NCI-H69 (cell line): ENCODE data around the gene RNASE13.

ENCODE experiments used
- DNase-seq: peaks from one replicate; lab custom pipeline; 2025; lab: John Stamatoyannopoulos, UW

RNASE13 gene

DNA sequence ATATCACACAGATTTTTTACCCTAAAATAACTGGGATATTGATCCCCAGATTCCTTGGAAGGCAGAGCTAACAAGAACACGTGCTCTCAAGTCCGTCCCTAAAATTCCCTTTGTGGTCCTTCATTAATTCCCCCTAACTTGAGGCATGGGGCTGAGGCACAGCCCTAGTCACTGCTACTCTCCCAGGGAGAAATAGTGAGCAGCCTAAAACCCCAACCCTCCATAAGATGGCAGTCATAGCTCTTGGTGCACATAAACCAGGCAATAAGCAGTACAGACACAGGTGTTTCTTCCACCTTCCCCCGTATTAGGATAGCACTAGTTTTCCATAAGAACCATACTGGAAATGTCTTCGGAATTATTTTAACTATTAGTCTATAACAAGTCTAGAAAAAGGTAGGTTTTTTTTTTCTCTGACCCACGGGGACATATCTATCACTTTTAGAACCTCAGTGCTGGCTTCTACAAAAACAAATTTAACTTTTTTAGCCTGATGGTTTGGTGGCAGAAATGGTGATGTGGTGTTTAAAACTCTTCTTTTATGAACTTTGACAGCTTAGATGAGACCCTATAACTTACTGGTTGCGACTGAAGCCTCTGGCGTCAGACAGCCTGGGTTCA lies 32.4 kb upstream of the RNASE13 start:
- peak; percentile 60 for DNase-seq

DNA sequence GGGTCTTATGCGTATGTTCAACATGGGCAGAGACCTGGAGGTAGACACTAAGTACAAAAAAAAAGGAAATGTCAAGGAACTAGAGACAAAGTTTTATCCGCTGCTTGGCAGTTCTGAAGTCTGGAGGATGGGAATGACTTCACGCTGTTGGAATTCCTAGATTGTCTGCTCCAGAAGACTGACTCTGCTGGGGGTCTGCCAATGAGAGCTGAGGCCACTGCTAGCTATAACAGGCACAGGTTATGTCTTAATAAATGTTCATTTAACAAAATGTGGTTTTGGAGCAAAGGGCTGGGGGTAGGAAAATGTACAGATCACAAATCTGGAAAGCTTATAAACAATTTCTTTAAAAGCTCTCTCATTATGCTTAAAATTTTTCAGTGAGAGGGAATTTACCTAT lies 28.9 kb upstream of the RNASE13 start:
- DNase-seq = no peak

DNA sequence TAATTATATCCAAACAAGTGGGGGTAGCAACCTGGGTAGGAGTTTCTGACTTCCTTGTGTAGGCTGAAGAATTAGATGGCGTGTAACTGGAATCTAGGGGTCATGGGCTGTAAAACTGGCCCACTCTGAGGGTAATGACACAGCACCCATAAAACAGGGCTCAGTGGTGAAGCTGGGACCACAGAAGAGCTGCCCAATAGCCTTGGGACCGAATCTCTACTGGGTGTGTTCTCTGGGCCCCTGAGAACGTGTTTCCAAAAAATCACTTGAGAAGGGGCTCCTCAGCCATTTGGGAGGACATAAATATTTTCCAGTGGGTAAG lies 26.7 kb upstream of the RNASE13 start:
- DNase-seq = no peak

DNA sequence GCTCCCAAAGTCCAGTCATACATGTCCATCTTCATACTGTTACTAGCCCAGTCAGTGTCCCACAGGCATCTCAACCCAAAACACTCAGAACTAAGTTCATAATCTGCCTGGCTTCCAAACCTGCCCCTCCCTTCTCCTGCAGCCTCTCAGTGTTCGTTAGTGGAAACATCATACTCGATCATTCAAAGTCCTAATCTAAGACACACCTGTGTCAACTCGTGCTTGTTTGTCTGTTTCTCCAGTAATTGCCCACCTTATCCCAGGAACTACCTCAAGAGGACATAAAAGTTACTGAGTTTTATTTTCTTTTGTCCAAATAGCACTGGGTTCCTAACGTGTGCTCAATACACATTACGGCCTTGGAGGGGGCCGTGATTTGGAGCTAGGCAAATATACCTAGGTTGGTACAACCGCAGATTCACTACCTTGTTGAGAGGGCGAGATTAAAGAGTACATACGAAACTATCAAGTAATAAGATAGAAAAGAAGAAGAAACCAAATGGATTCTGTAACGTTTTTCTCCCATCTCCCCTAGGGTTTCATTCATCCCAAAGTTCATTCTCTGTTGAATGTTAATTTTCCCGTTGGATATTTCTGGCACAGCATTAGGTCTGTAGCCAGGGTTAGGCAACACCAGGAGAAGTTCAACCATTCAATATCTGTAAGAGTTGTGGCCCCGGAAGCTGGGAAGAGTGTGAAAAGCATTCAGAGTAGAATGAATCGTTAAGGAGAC lies 26.2 kb upstream of the RNASE13 start:
- no peak for DNase-seq

DNA sequence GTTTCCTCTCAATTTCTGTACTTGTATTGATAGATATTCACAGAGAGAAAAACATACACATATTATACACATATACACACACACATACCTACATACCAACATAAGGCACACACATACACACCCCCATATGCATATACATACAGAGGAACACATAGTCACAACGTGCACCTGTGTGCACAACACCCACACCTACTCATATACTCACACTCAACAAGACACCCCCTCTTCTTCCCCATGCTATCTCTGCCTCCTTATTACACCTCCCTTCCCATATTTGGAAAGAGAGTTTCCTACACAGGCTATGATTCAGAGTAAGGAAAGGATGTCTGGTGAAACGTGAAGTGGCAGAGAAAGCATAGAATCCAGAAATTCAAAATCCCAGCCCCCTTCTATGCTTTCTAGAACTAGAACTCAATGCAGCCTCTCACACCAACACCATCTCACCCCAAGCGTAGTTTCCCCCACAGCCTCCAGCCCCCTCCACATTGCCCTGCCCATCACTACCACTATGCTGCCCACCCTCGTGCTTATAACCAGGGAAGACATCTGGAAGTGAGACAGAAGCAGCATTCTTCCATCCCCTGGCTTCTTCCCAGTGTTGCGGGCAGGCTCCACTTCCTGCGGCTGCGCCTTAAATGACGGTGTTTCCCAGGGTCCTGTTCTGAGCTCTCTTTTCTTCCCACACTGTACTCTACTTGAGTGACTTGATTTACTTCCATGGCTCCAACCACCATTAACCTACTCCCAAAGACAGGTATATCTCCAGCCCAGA lies 25.4 kb upstream of the RNASE13 start:
- DNase-seq = no peak

DNA sequence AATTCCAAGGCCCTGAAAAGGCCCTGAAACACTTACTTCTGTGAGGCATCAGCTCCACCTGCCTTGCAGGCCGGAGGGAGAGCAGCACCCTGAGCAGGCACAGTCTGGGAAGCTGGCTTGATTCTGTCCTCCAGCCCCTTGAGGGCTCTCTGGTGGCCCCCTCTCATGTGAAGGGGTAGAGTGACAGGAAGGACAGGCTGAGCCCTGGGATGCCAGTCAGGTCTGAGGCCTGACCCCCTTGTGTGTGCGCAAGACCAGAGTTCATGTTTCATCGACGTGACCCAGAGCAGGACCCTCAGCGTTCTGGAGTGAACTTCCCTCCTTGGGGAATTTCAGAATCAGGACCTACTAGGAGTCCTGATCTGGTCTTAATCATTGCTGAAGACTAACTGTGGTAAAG lies 24.3 kb upstream of the RNASE13 start:
- DNase-seq = no peak

DNA sequence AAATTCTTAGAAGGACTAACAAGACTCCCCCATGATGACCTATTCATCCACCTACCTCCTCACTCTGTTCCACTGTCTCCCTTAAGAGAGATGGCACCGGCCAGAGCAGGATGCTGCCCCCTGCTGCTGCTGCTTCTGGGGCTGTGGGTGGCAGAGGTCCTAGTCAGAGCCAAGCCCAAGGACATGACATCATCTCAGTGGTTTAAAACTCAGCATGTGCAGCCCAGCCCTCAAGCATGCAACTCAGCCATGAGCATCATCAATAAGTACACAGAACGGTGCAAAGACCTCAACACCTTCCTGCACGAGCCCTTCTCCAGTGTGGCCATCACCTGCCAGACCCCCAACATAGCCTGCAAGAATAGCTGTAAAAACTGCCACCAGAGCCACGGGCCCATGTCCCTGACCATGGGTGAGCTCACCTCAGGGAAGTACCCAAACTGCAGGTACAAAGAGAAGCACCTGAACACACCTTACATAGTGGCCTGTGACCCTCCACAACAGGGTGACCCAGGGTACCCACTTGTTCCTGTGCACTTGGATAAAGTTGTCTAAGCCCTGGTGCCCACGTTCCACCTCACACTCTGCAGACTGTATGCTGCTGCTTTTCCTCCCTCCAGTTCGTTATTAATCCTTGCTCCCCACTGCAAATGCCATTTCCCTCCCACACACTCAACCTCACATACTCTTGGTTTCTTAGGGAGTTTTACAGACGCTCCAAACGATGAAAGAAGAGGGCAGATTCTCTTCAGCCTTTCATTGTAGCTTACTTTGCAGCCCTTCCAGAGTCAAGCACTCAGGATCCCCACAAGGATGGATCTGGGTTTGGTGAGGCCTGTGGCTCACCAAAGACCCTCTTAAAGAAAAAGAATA lies 23.4 kb upstream of the RNASE13 start, which contains the start of gene RNASE8:
Gene RNASE8, plus strand, starts transcription at position 20 of the 873 bp plus-strand sequence. Its CDS starts 71 bp downstream, at position 91.
- DNase-seq = no peak

DNA sequence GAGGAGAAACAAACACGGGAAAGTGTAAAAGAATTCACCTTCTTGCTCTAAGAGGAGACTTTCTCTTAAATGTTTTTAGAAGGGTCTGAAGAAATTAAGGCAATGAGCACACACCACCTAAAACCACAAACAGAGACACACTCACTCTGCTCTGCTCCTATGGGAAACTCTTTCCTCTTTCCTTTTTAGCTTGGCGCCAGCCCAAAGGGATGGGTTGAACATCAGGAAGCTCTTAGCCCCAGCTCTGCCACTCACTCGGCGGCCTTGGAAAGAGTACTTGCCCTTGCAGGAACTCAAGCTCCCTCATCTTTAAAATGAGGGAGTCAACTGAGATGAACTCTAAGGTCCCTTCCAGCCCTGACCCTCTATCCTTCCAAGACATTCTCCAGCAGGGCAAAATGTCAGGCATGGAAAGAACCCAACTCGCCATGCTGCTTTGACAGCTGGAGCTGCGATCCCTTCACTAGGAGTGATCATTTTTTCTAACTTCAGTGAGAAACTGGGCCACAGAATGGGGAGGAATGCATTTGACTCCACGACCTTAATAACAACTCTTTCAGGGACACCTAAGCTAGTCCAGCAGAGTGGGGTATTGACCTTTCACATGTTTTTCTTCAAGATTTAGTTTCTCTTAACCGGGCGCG lies 22.0 kb upstream of the RNASE13 start:
- DNase-seq = peak; percentile 6

DNA sequence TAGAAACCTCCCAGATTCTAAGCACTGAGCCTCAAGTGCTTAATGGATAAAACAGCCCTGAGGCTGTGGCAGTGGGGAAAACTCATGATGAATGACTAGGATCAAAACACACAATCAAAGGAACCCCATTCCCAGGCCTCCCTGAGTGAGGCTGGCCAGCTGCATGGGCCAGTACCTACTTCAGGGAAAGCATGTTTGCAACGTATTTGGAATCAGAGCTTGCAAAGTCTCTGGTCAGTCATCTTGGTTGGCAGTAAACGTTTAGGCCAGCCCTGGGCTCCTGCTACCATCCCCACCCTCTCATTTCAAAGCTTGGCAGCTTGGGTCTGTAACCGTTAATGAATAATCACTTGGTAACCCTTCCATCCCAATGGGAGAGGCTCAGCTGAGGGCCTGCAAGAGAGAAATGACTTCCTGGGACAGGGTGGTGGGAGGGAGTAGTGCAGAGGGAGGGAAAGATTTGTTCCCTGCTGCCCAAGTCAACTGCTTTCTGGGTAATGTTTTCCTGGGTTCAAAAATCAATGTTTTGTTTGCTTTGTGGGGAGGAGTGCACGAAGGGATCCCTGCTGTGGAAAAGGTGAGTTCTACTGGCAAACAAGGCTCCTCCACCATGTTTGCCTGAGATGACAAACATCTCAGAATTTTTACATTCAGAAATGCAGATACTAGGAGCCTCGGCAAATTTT lies 21.0 kb upstream of the RNASE13 start:
- DNase-seq = no peak

DNA sequence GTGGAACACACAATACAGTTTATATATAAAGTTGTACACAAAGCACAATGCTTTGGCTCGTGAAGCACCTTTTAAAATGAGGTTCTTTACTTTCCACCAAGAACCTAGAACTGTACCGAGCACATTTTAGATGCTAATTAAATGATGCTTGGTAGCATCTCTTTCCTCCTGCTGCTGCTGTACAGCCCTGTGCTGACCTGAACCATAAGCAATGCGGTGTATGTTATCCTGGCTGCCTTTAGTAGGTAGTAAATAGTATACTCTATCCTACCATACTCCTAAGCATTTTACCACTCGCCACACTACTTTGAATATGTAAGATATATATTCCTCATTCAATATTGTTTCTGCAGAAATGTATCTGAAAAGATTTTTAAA lies 20.1 kb upstream of the RNASE13 start:
- no peak for DNase-seq

DNA sequence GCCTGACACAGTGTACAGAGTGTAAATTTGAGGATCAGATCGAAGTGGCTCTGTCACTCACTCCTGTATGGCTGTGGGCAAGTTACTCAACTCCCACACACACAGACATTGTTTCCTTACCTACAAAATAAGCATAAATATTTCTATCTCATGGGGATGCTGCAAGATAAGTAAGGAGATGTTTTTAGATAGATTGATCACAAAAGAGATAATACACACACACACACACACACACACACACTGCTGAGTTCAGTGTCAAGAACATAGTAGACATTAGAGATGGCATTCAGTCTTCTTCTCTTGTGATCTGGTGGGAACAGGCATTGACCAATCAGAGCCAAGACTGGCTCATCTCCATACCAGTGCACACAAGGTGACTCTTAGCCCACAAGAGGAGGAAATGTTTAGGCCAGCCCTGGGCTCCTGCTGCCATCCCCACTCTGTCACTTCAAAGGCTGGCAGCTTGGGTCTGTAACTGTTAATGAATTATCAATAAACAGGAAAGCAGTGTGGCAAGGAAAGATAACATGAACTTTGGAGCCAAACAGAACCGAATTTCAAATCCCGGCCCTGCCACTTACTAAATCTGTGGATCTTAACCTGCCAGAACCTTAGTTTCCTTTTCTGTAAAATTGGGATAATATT lies 19.6 kb upstream of the RNASE13 start:
- DNase-seq = no peak

DNA sequence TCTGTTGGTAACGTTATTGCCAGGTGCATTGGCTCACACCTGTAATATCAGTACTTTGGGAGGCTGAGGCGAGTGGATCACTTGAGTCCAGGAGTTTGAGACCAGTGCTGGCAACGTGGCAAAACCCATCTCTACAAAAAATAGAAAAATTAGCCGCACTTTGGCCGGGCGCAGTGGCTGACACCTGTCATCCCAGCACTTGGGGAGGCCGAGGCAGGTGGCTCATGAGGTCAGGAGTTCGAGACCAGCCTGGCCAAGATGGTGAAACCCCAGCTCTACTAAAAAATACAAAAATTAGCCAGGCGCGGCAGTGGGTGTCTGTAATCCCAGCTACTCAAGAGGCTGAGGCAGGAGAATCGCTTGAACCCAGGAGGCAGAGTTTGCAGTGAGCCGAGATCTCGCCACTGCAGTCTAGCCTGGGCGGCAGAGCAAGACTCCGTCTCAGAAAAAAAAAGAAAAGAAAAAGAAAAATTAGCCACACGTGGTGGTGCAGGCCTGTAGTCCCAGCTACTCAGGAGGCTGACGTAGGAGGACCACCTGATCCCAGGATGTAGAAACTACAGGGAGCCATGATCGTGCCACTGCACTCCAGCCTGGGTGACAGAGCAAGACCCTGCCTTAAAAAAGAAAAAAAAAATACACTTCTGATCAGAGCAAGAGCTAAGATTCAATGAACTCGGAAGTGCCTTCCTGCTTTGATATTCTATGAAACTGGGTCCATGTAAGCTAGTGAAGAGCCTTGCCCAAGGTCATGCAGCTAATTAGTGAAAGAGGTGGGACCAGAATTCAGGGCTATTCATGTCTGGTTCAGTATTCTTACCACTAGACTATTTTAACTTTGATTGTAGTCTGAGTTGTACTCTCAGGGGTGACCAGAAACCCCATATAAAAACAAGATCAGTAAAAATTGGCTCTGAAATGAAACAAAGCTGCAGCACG lies 18.8 kb upstream of the RNASE13 start:
- no peak for DNase-seq

DNA sequence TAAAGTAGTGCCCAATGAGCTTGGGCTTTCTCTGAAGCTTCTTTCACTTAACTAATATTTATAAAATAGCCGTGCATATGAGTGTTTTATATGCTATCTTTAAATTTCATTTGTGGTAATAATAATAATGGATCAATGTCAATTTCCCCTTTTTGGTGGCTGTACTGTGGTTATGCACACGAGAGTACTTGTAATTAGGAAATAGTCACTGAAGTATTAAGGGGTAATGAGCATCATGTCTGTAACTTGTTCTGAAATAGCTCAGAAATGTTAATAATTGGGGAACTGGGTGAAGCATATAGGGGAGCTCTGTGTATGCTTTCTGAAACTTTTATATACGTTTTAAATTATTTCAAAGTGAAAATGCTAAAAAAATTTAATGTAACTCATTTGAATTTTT lies 16.0 kb upstream of the RNASE13 start:
- no peak for DNase-seq

DNA sequence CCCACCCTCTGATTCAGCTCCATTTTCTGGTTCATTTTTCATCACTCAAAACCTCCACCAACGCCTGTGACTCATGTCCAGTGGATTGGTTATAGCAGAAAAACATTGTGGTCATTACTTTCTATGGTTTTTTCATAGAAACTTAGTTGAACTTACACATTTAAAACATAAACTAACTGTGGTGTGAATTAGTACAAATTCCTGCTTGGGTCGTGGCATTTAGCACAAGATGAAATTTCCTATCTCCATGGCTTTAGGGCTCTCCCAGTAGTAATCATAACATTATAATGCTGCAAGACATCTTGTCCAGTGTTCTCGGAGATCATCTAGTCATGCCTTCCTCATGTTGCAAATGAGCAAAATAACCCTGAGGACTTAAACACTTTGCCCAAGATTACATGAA lies 14.7 kb upstream of the RNASE13 start:
- no peak for DNase-seq

DNA sequence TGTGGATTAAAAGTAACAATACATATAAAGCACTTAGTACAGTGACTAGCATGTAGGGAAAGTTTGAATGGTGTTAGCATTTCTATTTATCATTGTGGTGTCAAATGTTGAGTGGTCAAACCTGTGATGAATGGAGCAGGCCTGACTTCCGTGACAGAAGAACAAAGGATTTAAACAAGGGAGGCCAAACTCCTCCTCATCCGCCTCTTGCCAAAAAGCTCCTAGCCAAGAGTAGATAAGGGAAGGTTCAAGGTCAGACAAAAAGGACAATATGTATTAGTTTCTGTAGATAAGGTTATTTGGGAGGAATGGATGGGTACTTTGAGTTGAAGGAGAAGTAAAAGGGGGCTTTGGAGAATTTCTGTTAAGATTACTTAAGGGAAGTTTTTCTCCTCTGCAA lies 14.0 kb upstream of the RNASE13 start:
- no peak for DNase-seq

DNA sequence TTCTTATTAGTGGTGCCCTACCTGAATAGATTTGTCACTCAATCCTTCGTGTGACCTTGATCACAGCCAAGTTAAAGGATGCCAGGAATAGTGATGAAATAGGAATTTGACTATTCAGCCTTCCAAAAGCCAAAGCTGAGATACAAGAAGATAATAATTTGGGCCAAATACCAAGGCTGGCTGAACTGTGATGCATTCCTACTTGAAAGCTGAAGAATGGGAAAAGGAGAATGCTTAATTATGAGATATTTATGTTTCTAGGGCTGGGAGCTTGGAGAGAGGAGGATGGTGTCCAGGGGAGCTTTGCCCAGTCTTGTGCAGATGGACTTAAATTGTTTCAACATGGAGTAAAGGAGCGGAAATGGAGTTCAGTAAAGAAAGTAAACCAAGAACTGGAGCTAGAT lies 12.8 kb upstream of the RNASE13 start:
- DNase-seq = no peak

DNA sequence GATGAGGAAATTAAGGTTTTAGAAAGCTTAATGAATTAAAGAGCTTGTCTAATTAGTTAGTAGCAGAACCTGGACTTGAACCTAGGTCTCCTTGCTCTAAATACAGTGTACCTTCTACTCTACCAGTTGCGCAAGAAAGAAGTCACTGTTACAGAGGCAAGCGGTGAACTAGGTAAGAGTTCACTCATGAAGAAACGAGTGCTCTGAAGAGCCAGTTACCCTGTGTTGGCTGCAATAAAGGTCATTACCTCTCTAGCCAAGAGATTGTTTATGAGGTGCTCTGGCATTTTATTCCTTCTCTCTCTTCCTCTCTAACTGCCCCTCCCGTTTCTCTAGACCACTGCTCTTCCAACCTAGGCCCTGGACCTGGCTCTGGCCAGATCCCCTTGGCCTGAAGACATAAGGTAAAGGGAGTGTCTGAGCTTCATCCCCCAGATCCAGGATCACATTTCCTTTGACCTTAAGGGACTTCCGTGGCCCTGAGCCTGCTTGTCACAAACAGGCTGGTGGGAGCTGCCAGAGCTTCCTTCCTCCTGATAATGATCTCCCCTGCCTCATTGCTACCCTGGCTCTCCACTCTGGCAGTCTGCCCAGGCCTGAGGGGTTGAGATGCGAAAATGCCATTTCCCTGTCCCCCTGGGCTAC lies 9.5 kb upstream of the RNASE13 start:
- peak; percentile 22 for DNase-seq

DNA sequence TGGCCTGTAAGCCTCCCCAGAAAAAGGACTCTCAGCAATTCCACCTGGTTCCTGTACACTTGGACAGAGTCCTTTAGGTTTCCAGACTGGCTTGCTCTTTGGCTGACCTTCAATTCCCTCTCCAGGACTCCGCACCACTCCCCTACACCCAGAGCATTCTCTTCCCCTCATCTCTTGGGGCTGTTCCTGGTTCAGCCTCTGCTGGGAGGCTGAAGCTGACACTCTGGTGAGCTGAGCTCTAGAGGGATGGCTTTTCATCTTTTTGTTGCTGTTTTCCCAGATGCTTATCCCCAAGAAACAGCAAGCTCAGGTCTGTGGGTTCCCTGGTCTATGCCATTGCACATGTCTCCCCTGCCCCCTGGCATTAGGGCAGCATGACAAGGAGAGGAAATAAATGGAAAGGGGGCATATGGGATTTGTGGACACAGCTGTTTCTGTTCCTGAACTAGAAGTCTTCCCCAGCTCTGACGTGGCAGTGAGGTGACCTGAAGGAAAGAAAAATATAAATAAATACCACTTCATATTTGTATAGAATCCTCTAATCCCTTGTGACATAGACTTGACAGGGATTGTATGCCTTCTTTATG lies 8.9 kb upstream of the RNASE13 start:
- DNase-seq = peak; percentile 12

DNA sequence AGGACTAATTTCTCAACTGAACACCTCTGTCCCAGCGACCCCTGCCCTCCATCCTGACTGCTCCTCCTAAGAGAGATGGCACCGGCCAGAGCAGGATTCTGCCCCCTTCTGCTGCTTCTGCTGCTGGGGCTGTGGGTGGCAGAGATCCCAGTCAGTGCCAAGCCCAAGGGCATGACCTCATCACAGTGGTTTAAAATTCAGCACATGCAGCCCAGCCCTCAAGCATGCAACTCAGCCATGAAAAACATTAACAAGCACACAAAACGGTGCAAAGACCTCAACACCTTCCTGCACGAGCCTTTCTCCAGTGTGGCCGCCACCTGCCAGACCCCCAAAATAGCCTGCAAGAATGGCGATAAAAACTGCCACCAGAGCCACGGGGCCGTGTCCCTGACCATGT lies 8.3 kb upstream of the RNASE13 start:
- DNase-seq = no peak
